NT2/D1 (cell line): Measurements from ENCODE around the gene TMEM244.
"Not testable (repeated sequence)": the region's sequence is repeated elsewhere in the genome, so short reads cannot be mapped to it uniquely, and the experiment has no call there.

Experiments
- YY1 ChIP-seq: IDR thresholded peaks from 2 replicates; pipeline ENCODE4 v1.6.1; 2011; ENCODE audit not compliant: insufficient read length, insufficient read depth
- ZNF274 ChIP-seq: IDR thresholded peaks from 2 replicates; pipeline ENCODE4 v1.6.1; 2011; ENCODE audit warnings: mild to moderate bottlenecking, low read depth, low read length

- not testable (repeated sequence) for TF ChIP-seq ZNF274, YY1
These were observed 21.6 kb downstream of the TMEM244 start for GRCh38 chr6:129839562-129839961.
